Left ventricle myocardium inferior (tissue), 1 donor: ENCODE results near the gene WDR49. TPM values are rescaled to one million over a fixed set of nuclear protein-coding genes. Genes with fewer than 3 reads are reported as not detected.

Source experiments
- DNase-seq: peaks from one replicate; pipeline ENCODE4 v3.0.0-alpha.2; 2020
- H3K27ac ChIP-seq: fragments of 200-600 bp; replicated peaks from 2 replicates; pipeline ENCODE4 v1.8.0; 2021
- H3K27me3 ChIP-seq: fragments of 200-600 bp; 2 replicates; pipeline ENCODE4 v1.8.0; 2021; ENCODE audit warnings: low read depth
- H3K36me3 ChIP-seq: fragments of 200-600 bp; 2 replicates; pipeline ENCODE4 v1.8.0; 2021
- H3K4me1 ChIP-seq: fragments of 200-600 bp; 2 replicates; pipeline ENCODE4 v1.8.0; 2021
- H3K4me3 ChIP-seq: fragments of 200-600 bp; 2 replicates; pipeline ENCODE4 v1.8.0; 2021; ENCODE audit warnings: mild to moderate bottlenecking, moderate library complexity
- H3K9me3 ChIP-seq: fragments of 200-600 bp; replicated peaks from 2 replicates; pipeline ENCODE4 v1.8.0; 2021
- intact Hi-C: fragments of 100-400 bp; cut with micrococcal nuclease; formaldehyde crosslinking; loops from one replicate; pipeline ENCODE4 v1.11.0; 2022
- total RNA-seq: library from RNA; stranded (reverse); fragmentation: NEBNext Ultra II Directional; extraction: Animal tissue kit (Norgen Biotek cat#: 25700); gene quantifications from one replicate; pipeline ENCODE4 v1.2.1, GENCODE V29; 2021
- TF ChIP-seq, protein P1 (sequence below): fragments of 200-600 bp; IDR thresholded peaks from 2 replicates; pipeline ENCODE4 v1.8.0; 2021; ENCODE audit warnings: antibody characterized with exemption, mild to moderate bottlenecking, borderline replicate concordance
- donor health status: DM: no; HTN: yes; CAD: no; lungs with severe emphysema.

Gene WDR49
- total RNA-seq, 1 donor from 2014 or later = 3.7 TPM

DNA sequence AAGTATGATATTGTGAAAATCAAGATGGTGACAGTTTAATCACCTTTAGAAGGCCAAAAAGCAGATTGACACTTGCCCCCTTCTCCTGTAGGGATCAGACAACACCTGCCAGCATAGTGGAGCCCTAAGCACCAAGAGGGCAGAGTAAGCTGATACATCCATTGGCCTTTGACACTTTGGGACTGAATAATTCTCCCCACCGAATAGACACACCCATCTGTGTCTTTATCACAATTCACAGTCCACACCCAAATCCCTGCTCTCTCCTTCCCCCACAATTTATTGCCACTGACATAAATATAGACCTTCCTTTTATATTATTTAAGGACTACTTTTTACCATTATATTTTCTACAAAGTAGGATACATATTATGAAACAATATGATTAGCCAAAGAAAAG lies 3.1 kb upstream of the WDR49 start:
- intact Hi-C loops = no loop called here
- Histone ChIP-seq H3K27me3 (no peaks in the 10 kb centered on the region), H3K4me1 (peaks cover 9% of the 10 kb centered on the region), H3K4me3 (no peak overlapping the region), H3K36me3 (no peaks in the 10 kb centered on the region), H3K27ac (no peak overlapping the region), H3K9me3 (no peaks in the 10 kb centered on the region)
- TF ChIP-seq, protein P1, sequence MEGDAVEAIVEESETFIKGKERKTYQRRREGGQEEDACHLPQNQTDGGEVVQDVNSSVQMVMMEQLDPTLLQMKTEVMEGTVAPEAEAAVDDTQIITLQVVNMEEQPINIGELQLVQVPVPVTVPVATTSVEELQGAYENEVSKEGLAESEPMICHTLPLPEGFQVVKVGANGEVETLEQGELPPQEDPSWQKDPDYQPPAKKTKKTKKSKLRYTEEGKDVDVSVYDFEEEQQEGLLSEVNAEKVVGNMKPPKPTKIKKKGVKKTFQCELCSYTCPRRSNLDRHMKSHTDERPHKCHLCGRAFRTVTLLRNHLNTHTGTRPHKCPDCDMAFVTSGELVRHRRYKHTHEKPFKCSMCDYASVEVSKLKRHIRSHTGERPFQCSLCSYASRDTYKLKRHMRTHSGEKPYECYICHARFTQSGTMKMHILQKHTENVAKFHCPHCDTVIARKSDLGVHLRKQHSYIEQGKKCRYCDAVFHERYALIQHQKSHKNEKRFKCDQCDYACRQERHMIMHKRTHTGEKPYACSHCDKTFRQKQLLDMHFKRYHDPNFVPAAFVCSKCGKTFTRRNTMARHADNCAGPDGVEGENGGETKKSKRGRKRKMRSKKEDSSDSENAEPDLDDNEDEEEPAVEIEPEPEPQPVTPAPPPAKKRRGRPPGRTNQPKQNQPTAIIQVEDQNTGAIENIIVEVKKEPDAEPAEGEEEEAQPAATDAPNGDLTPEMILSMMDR = no peak
- DNase-seq = no peak

DNA sequence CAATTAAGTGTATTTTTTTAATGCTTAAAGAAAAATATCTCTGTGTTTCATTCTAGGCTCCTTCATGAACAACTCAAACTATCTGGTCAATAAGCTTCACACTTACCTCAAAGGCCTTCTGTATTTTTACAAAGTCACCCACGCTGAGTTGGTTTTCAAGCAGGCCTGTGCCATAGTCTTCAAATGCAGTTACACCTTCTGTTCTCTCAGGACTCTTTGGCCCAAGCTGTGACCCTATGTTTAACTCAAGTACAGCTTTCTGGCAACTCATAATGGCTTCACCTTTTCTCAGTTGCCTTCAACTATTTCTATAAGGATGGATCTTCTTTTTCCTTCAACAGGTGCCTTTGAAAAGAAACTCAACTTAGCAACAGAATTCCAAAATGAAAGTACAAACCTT lies 587 bp downstream of the WDR49 start:
- TF ChIP-seq, protein P1 = no peak
- H3K36me3 ChIP-seq = no peaks in the 10 kb centered on the region
- H3K27me3 ChIP-seq = no peaks in the 10 kb centered on the region
- intact Hi-C loops = no loop called here
- no peak for DNase-seq
- H3K4me3 ChIP-seq = no peak overlapping the region
- peaks cover 9% of the 10 kb centered on the region for H3K4me1 ChIP-seq
- H3K27ac ChIP-seq = no peak overlapping the region
- H3K9me3 ChIP-seq = no peaks in the 10 kb centered on the region

- peaks cover 9% of the 10 kb centered on the region for H3K4me1 ChIP-seq
- intact Hi-C loops = no loop called here
- H3K27ac ChIP-seq = no peak overlapping the region
- H3K9me3 ChIP-seq = no peaks in the 10 kb centered on the region
- DNase-seq = no peak
- no peaks in the 10 kb centered on the region for H3K36me3 ChIP-seq
- H3K27me3 ChIP-seq = no peaks in the 10 kb centered on the region
- TF ChIP-seq, protein P1 = no peak
- H3K4me3 ChIP-seq = no peak overlapping the region
Measured at GRCh38 chr3:167651826-167652225, 1.9 kb downstream of the WDR49 start.

DNA sequence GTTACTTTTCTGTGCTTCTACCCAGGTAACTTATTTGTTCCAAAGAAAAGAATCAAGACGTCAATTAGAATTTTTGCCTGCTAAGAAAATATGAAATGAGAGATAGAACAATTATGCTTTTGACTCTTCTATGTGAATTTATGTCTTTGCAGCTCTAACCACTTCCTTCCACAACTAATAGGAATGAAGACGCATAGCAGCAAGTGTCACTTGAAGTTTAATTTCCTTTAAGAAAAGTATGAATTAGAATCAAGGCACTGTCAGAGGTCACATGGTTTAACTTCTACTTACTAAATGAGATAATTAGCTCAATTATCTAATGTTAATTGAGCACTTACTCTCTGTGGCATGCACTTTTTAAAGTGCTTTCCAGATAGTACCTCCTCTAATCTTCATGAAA lies 3.3 kb downstream of the WDR49 start:
- Histone ChIP-seq H3K4me1 (peaks cover 9% of the 10 kb centered on the region), H3K36me3 (no peaks in the 10 kb centered on the region), H3K27ac (no peak overlapping the region), H3K4me3 (no peak overlapping the region), H3K27me3 (no peaks in the 10 kb centered on the region), H3K9me3 (peaks cover 3% of the 10 kb centered on the region)
- TF ChIP-seq, protein P1 = no peak
- DNase-seq = no peak
- intact Hi-C loops = no loop called here

DNA sequence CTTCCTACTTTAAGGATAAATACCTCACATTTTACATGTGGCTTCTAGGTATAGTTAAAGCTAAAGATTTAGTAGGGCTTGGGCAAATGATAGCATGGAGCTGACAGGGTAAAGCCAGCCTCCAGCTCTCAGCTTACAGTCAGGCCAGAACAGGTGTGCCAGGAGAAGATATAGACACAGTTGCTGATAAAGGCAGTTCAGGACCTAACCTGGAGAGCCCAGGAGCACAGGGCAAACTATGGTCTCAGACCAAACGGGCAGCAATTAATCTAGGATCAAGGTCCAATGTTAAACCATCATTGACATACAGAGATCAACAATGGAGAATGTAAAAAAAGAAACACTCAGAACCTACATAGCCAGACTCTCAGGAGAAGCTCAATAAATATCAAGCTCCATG lies 4.0 kb downstream of the WDR49 start:
- TF ChIP-seq, protein P1 = no peak
- peaks cover 10% of the 10 kb centered on the region for H3K9me3 ChIP-seq
- no peaks in the 10 kb centered on the region for H3K36me3 ChIP-seq
- peaks cover 9% of the 10 kb centered on the region for H3K4me1 ChIP-seq
- no peak overlapping the region for H3K27ac ChIP-seq
- no peak overlapping the region for H3K4me3 ChIP-seq
- H3K27me3 ChIP-seq = no peaks in the 10 kb centered on the region
- intact Hi-C loops = no loop called here
- no peak for DNase-seq

GRCh38 chr3:167644611-167645010 lies 9.1 kb downstream of the WDR49 start:
- TF ChIP-seq, protein P1 = no peak
- intact Hi-C loops = no loop called here
- no peak overlapping the region for H3K4me3 ChIP-seq

More at GRCh38 chr3:167644611-167645010, 9.1 kb downstream of the WDR49 start:
- H3K9me3 ChIP-seq = peaks cover 22% of the 10 kb centered on the region
- no peak overlapping the region for H3K27ac ChIP-seq
- no peaks in the 10 kb centered on the region for H3K4me1 ChIP-seq
- no peak for DNase-seq
- H3K36me3 ChIP-seq = no peaks in the 10 kb centered on the region
- H3K27me3 ChIP-seq = no peaks in the 10 kb centered on the region
